Thyroid gland (tissue), 4 donors: ENCODE data around the gene GLP1R. TPM values are rescaled to one million over a fixed set of nuclear protein-coding genes. Genes with fewer than 3 reads are reported as not detected.

Source experiments
- DNase-seq, 2 donors: peaks; one replicate each; pipeline ENCODE4 v3.0.0-alpha.2; 2019
- H3K27ac ChIP-seq, 3 donors: fragments of 200-600 bp; sonication (generic); 1 replicate in 2 of 3; 2 replicates in 1 of 3; pipeline ENCODE4 v1.5.1; 2016 to 2019; ENCODE audit warnings: mild to moderate bottlenecking in 1 of 3, moderate library complexity in 1 of 3
- H3K27me3 ChIP-seq: fragments of 200-600 bp; sonication (generic); one replicate; pipeline ENCODE4 v1.5.1; 2019
- H3K36me3 ChIP-seq, 2 donors: fragments of 200-600 bp; sonication (generic); one replicate each; pipeline ENCODE4 v1.5.1; 2016 to 2019
- H3K4me1 ChIP-seq, 2 donors: fragments of 200-600 bp; sonication (generic); one replicate each; pipeline ENCODE4 v1.5.1; 2017 to 2019
- H3K4me3 ChIP-seq, 3 donors: fragments of 200-600 bp; sonication (generic); replicated peaks in 1 of 3; 1 replicate in 2 of 3; 2 replicates in 1 of 3; pipeline ENCODE4 v1.5.1; 2016; ENCODE audit warnings: mild to moderate bottlenecking in 1 of 3
- H3K9me3 ChIP-seq: fragments of 200-600 bp; sonication (generic); one replicate; pipeline ENCODE4 v1.5.1; 2017
- CTCF ChIP-seq, 6 experiments: fragments of 200-600 bp in 3 of 6; fragments of 450-650 bp in 3 of 6; sonication (generic) in 3 of 6; IDR thresholded peaks; one replicate each; pipeline ENCODE4 v1.5.1; 2016 to 2019; ENCODE audit warnings: antibody characterized with exemption in 6 of 6, mild to moderate bottlenecking in 2 of 6, inconsistent platforms in 1 of 6, moderate library complexity in 1 of 6
- POLR2A ChIP-seq, 2 donors: fragments of 450-650 bp; IDR thresholded peaks; one replicate each; pipeline ENCODE4 v1.6.1; 2017; ENCODE audit warnings: antibody characterized with exemption in 2 of 2, mild to moderate bottlenecking in 2 of 2, moderate library complexity in 1 of 2
- WGBS, 2 donors: methylation state at CpG; one replicate each; pipeline ENCODE4 v1.1.5; 2017; 5-methylcytosine and 5-hydroxymethylcytosine counted together
- intact Hi-C: fragments of 100-400 bp; cut with DNase I; formaldehyde crosslinking; loops from one replicate; pipeline ENCODE4 v1.15.1; 2023
- total RNA-seq, 4 donors: library from RNA; depleted of rRNA; stranded (reverse); fragments of >200 nt; gene quantifications; one replicate each; pipeline ENCODE4 v1.2.3, GENCODE V29; 2016

The GLP1R gene
- total RNA-seq, 4 donors from 2014 or later, result 0.13 to 0.45 (median 0.18) TPM

- no peak for DNase-seq
- WGBS, 2 donors, result 59 to 63% methylated on average over 3 of the region's 3 CpGs
- TF ChIP-seq POLR2A (IDR thresholded peaks at IDR 0.05) (no peak), CTCF (IDR thresholded peaks at IDR 0.05) (no peak)
- Histone ChIP-seq H3K27me3 (no peaks in the 10 kb centered on the region), H3K36me3 (no peaks in the 10 kb centered on the region), H3K4me3 (no peak overlapping the region), H3K9me3 (no peaks in the 10 kb centered on the region), H3K27ac (no peak overlapping the region), H3K4me1 (no peaks in the 10 kb centered on the region)
- intact Hi-C loops, result no loop called here
Observed at GRCh38 chr6:39026175-39026574, 22.4 kb upstream of the GLP1R start.

- TF ChIP-seq POLR2A (IDR thresholded peaks at IDR 0.05), result no peak
- peak; percentile 16 to 70 (median 36) for TF ChIP-seq CTCF (IDR thresholded peaks at IDR 0.05)
- Histone ChIP-seq H3K27me3 (no peaks in the 10 kb centered on the region), H3K9me3 (no peaks in the 10 kb centered on the region), H3K4me3 (no peak overlapping the region), H3K27ac (no peak overlapping the region), H3K36me3 (no peaks in the 10 kb centered on the region), H3K4me1 (no peaks in the 10 kb centered on the region)
- WGBS, 2 donors, result 75 to 77% methylated on average over 13 of the region's 13 CpGs
- DNase-seq, result peak; percentile 25 to 38
- intact Hi-C loops, result no loop called here
Observed at GRCh38 chr6:39029156-39030011, 19.2 kb upstream of the GLP1R start.

- no peaks in the 10 kb centered on the region for H3K27me3 ChIP-seq
- H3K27ac ChIP-seq, result no peak overlapping the region
- no peaks in the 10 kb centered on the region for H3K9me3 ChIP-seq
- TF ChIP-seq POLR2A (IDR thresholded peaks at IDR 0.05), result no peak
- no peak for TF ChIP-seq CTCF (IDR thresholded peaks at IDR 0.05)
- intact Hi-C loops, result no loop called here
- H3K4me1 ChIP-seq, result no peaks in the 10 kb centered on the region
- DNase-seq, result no peak
- H3K4me3 ChIP-seq, result no peak overlapping the region
- no peaks in the 10 kb centered on the region for H3K36me3 ChIP-seq
- 54 to 67% methylated on average over 9 of the region's 9 CpGs for WGBS, 2 donors
Observed at GRCh38 chr6:39035681-39036080, 12.9 kb upstream of the GLP1R start.

- Histone ChIP-seq H3K27ac (no peak overlapping the region), H3K36me3 (no peaks in the 10 kb centered on the region), H3K9me3 (no peaks in the 10 kb centered on the region), H3K4me3 (no peak overlapping the region), H3K4me1 (no peaks in the 10 kb centered on the region), H3K27me3 (no peaks in the 10 kb centered on the region)
- 48 to 57% methylated on average over 4 of the region's 4 CpGs for WGBS, 2 donors
- TF ChIP-seq CTCF (IDR thresholded peaks at IDR 0.05), result no peak
- TF ChIP-seq POLR2A (IDR thresholded peaks at IDR 0.05), result no peak
- intact Hi-C loops, result no loop called here
- no peak for DNase-seq
Observed at GRCh38 chr6:39037082-39037508, 11.5 kb upstream of the GLP1R start.

- no peak overlapping the region for H3K4me3 ChIP-seq
- WGBS, 2 donors, result 8 to 49% methylated on average over 5 to 6 of the region's 6 CpGs
- no peaks in the 10 kb centered on the region for H3K36me3 ChIP-seq
- peak; percentile 15 to 27 for DNase-seq
- intact Hi-C loops, result no loop called here
- no peaks in the 10 kb centered on the region for H3K27me3 ChIP-seq
- no peaks in the 10 kb centered on the region for H3K9me3 ChIP-seq
- no peaks in the 10 kb centered on the region for H3K4me1 ChIP-seq
- TF ChIP-seq POLR2A (IDR thresholded peaks at IDR 0.05) (no peak), CTCF (IDR thresholded peaks at IDR 0.05) (no peak)
- no peak overlapping the region for H3K27ac ChIP-seq
Observed at GRCh38 chr6:39037707-39038106, 10.9 kb upstream of the GLP1R start.
